ENCODE measurements around the gene SLC16A2. TPM values are rescaled to one million over a fixed set of nuclear protein-coding genes. Genes with fewer than 3 reads are reported as not detected.

SLC16A2 gene
- total RNA-seq, 2 donors from 2014 or later: 6.4 to 8.3 TPM

DNA sequence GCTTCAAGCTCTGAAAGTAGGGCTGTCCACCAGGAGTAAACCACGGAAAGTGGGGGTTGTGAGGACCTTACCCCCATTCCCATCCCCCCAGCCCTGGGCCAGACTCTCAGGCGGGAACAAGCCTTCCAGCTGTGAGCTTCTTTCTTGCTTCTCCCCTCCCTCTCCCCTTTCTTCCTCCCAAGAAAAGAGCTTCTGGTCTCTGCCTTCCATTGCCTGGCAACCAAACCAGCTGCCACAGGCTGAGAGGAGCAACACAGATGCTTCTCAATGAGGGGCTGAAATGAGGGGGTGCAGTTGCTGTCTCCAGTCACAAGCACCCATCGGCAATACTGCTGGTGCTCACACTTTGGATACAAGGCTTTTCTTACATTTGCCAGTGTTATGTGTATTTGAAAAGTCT lies 72.5 kb downstream of the SLC16A2 start:
- Histone ChIP-seq H3K36me3 (no peaks in the 10 kb centered on the region), H3K9me3 (no peaks in the 10 kb centered on the region), H3K4me3 (no peak overlapping the region), H3K27me3 (no peaks in the 10 kb centered on the region), H3K27ac (no peak overlapping the region), H3K4me1 (no peaks in the 10 kb centered on the region)
- TF ChIP-seq, protein P1, sequence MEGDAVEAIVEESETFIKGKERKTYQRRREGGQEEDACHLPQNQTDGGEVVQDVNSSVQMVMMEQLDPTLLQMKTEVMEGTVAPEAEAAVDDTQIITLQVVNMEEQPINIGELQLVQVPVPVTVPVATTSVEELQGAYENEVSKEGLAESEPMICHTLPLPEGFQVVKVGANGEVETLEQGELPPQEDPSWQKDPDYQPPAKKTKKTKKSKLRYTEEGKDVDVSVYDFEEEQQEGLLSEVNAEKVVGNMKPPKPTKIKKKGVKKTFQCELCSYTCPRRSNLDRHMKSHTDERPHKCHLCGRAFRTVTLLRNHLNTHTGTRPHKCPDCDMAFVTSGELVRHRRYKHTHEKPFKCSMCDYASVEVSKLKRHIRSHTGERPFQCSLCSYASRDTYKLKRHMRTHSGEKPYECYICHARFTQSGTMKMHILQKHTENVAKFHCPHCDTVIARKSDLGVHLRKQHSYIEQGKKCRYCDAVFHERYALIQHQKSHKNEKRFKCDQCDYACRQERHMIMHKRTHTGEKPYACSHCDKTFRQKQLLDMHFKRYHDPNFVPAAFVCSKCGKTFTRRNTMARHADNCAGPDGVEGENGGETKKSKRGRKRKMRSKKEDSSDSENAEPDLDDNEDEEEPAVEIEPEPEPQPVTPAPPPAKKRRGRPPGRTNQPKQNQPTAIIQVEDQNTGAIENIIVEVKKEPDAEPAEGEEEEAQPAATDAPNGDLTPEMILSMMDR (IDR thresholded peaks at IDR 0.05): no peak
- DNase-seq (ENCODE audit: low spot score): no peak

DNA sequence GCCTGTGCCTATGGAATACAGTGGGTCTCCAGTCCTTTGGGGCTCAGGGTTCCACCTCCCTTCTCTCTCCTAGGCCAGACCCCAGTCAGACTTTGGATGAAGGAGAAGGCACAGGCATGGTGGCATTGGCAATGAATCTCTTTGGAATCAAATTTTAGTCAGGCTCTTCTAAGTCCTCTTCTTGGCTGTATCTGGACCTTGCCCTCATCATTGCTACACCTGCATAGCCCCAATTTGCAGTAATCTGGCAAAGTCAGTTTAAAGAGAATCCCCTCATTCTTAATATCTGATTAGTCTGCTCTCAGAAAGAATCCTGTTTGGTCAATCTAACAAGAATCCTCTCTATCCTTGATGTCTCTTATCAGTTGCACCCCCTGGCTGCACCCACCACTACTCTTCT lies 77.6 kb downstream of the SLC16A2 start:
- no peak for DNase-seq (ENCODE audit: low spot score)
- Histone ChIP-seq H3K27ac (no peak overlapping the region), H3K9me3 (no peaks in the 10 kb centered on the region), H3K4me1 (no peaks in the 10 kb centered on the region), H3K4me3 (no peak overlapping the region), H3K36me3 (no peaks in the 10 kb centered on the region), H3K27me3 (no peaks in the 10 kb centered on the region)
- TF ChIP-seq, protein P1 (IDR thresholded peaks at IDR 0.05): no peak

DNA sequence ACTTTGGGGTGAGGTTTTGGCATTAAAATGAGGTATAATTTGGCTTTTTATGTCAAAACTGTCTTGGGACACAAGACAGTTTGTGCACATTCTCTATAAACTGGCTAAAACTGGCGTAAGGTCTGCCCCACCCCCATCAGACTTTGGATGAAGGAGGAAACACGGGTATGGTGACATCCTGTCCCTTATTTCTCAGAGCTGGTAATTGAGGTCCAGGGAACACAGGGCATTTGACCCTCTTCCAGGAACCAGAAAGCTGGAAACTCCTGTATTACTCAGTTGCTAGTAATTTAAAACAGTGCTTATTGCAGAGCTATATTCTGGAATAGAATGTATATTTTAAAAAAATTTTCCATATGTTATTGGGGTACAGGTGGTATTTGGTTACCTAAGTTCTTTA lies 78.8 kb downstream of the SLC16A2 start:
- no peaks in the 10 kb centered on the region for H3K36me3 ChIP-seq
- TF ChIP-seq, protein P1 (IDR thresholded peaks at IDR 0.05): no peak
- no peaks in the 10 kb centered on the region for H3K4me1 ChIP-seq
- no peaks in the 10 kb centered on the region for H3K27me3 ChIP-seq
- H3K4me3 ChIP-seq: no peak overlapping the region
- H3K27ac ChIP-seq: no peak overlapping the region
- H3K9me3 ChIP-seq: no peaks in the 10 kb centered on the region
- no peak for DNase-seq (ENCODE audit: low spot score)

DNA sequence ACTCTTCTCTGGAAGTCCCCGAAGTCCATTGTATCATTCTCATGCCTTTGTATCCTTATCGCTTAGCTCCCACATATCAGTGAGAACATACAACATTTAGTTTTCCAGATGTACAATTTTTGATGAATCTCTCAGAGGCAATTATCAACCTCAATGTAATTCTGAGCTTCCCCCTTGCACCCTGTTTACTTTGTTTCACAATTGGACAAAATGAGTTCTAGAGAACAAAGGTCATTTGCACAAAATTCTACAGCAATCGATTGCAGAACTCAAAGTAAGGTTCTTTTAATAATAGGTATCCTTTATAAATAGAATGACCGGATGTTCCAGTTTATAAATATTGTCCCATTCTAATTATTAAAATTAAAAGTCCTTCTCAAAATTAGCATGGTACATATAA lies 79.3 kb downstream of the SLC16A2 start:
- Histone ChIP-seq H3K27me3 (no peaks in the 10 kb centered on the region), H3K36me3 (no peaks in the 10 kb centered on the region), H3K4me1 (no peaks in the 10 kb centered on the region), H3K27ac (no peak overlapping the region), H3K4me3 (no peak overlapping the region), H3K9me3 (no peaks in the 10 kb centered on the region)
- TF ChIP-seq, protein P1 (IDR thresholded peaks at IDR 0.05): no peak
- no peak for DNase-seq (ENCODE audit: low spot score)

DNA sequence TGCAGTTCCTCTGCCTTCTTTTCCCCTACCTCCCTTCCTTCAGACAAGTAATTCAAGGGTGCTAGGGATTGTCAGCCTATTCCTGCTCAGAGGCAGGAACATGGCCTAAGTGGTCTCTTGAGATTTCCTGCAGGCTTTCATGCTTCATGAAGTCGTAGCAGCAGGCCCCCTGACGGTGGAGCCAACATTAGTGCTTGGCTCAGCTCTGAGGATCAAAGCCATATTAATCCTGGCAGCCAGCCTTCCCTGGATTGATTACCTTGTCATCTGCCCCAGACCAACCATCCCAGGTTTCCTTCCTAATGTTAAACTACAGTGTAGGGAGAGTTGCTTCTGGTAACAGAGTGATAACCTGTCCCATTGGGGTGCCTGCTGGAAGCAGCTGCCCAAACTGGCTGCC lies 84.1 kb downstream of the SLC16A2 start:
- H3K27me3 ChIP-seq: no peaks in the 10 kb centered on the region
- no peak overlapping the region for H3K27ac ChIP-seq
- H3K36me3 ChIP-seq: no peaks in the 10 kb centered on the region
- H3K9me3 ChIP-seq: no peaks in the 10 kb centered on the region
- no peaks in the 10 kb centered on the region for H3K4me1 ChIP-seq
- TF ChIP-seq, protein P1 (IDR thresholded peaks at IDR 0.05): no peak
- H3K4me3 ChIP-seq: no peak overlapping the region
- DNase-seq (ENCODE audit: low spot score): no peak

DNA sequence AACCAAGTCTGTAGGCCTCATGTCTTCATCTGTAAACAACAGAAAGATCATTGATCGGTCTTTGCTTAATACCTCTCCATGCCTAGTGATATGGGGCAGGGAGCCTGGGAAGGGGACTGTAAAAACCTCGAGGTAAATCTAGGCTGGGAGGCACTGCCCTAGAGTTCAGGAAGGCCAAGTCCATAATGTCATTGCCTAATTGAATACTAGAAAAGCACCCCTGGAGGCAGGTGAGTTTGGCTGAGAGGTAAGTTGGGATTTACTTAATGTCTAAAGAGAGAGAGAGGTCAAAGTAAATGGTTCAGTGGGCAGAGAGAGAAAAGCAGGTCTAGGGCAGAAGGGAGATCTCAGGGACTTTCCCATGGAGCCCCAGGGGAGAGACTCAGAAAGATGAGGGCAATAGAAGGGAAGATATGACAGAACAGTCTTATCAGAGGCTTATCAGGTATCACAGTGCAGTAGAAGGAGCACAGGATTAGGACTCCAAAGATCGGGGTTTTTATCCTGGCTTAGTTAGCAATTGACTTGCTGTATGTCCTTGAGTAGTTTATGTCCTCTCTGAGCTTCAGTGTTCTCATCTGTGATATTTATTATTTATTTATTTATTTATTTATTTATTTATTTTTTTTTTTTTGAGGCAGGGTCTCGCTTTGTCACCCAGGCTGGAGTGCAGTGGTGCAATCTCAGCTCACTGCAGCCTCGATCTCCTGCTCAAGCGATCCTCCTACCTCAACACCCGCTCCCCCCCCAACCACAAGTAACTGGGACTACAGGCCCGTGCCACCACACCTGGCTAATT lies 85.2 kb downstream of the SLC16A2 start:
- Histone ChIP-seq H3K9me3 (no peaks in the 10 kb centered on the region), H3K4me1 (no peaks in the 10 kb centered on the region)

More for the DNA sequence above, 85.2 kb downstream of the SLC16A2 start:
- TF ChIP-seq, protein P1 (IDR thresholded peaks at IDR 0.05): no peak
- Histone ChIP-seq H3K36me3 (no peaks in the 10 kb centered on the region), H3K4me3 (no peak overlapping the region), H3K27ac (no peak overlapping the region), H3K27me3 (no peaks in the 10 kb centered on the region)
- DNase-seq (ENCODE audit: low spot score): no peak
